ENCODE measurements around the gene IRX4. TPM values are rescaled to one million over a fixed set of nuclear protein-coding genes. Genes with fewer than 3 reads are reported as not detected.
A peak's percentile ranks its signal among the peaks of the same experiment; 100 is the strongest.

The IRX4 gene
- total RNA-seq, 1 donor from 2014 or later = not detected

- H3K4me3 ChIP-seq (ENCODE audit: low read depth, low read length) = no peak overlapping the region
- DNase-seq (ENCODE audit: low read depth) = no peak
These were observed 1.4 kb upstream of the IRX4 start for GRCh38 chr5:1883925-1884677.

GRCh38 chr5:1883120-1883924, 597 bp upstream of the IRX4 start:
- TF ChIP-seq, protein P1, sequence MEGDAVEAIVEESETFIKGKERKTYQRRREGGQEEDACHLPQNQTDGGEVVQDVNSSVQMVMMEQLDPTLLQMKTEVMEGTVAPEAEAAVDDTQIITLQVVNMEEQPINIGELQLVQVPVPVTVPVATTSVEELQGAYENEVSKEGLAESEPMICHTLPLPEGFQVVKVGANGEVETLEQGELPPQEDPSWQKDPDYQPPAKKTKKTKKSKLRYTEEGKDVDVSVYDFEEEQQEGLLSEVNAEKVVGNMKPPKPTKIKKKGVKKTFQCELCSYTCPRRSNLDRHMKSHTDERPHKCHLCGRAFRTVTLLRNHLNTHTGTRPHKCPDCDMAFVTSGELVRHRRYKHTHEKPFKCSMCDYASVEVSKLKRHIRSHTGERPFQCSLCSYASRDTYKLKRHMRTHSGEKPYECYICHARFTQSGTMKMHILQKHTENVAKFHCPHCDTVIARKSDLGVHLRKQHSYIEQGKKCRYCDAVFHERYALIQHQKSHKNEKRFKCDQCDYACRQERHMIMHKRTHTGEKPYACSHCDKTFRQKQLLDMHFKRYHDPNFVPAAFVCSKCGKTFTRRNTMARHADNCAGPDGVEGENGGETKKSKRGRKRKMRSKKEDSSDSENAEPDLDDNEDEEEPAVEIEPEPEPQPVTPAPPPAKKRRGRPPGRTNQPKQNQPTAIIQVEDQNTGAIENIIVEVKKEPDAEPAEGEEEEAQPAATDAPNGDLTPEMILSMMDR (conservative IDR thresholded peaks at IDR 0.05; ENCODE audit: low read depth, low read length) = peak; percentile 9
- H3K4me3 ChIP-seq (ENCODE audit: low read depth, low read length) = no peak overlapping the region
- DNase-seq (ENCODE audit: low read depth) = no peak

More at GRCh38 chr5:1883925-1884677, 1.4 kb upstream of the IRX4 start:
- TF ChIP-seq, protein P1 (conservative IDR thresholded peaks at IDR 0.05; ENCODE audit: low read depth, low read length) = no peak

DNA sequence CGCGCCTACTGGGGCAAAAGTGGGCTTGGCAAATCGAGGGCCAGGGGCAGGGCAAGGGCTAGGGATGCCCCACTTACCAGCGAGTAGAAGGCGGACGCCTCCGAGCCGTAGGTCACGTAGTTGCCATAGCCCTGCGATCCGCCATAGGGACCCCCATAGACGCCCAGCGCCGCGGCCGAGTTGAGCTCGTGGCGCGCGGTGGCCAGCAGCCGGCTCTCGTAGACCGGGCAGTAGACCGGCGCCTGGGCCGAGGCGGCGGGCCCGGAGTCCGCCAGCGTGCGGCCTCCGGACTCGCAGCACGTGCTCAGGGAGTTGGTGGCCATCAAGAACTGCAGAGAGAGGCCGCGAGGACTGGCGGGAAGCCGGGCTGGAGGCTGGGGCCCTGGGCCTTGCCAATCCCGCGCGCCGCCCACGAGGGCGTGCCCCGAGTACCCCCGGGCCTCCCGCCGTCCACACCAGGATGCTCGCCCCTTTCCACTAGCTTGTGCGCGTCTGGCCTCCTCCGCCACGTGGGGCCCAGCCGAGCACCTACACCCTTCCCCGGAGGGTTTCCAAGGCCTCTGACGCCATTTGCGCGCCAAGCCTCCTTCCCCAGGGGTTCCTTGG, 891 bp downstream of the IRX4 start:
- no peak overlapping the region for H3K4me3 ChIP-seq (ENCODE audit: low read depth, low read length)
- TF ChIP-seq, protein P1 (conservative IDR thresholded peaks at IDR 0.05; ENCODE audit: low read depth, low read length) = no peak

DNA sequence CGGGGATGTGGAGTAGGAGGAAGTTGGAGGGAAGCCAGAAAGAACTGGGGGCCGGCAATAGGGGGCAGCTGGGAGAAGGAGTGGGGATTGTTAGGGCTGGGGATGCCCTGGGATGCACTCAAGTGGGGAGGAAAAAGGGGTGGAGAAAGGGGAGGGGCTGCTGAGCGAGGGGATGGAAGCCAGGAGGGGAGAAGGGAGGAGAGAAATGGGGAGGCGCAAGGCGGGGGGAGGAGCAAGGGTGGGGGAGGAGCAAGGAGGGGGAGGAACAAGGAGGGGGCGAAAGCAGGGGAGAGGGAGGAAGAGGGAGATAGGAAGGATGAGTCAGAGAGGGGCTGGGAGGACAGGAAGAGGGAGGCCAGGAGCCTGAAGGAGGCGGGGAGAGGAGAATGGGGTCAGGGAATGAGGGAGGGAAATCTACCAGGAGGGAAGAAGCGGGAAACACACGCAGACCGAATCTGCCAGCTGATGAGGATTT, 1.6 kb downstream of the IRX4 start:
- TF ChIP-seq, protein P1 (conservative IDR thresholded peaks at IDR 0.05; ENCODE audit: low read depth, low read length) = no peak
- no peak overlapping the region for H3K4me3 ChIP-seq (ENCODE audit: low read depth, low read length)
- no peak for DNase-seq (ENCODE audit: low read depth)

More for the DNA sequence above, 891 bp downstream of the IRX4 start:
- no peak for DNase-seq (ENCODE audit: low read depth)

GRCh38 chr5:1880377-1881025, 2.2 kb downstream of the IRX4 start:
- H3K4me3 ChIP-seq (ENCODE audit: low read depth, low read length) = no peak overlapping the region
- DNase-seq (ENCODE audit: low read depth) = no peak
- TF ChIP-seq, protein P1 (conservative IDR thresholded peaks at IDR 0.05; ENCODE audit: low read depth, low read length) = no peak

All from epithelial cell of proximal tubule (primary cell).